ENCODE results near the gene FARP1.

The FARP1 gene

GRCh38 chr13:98504371-98504963, 361.6 kb downstream of the FARP1 start:
- H3K4me3 ChIP-seq (ENCODE audit: control insufficient read depth, low read depth, low read length) = no peak overlapping the region
- no peak for DNase-seq (ENCODE audit: low read depth)
- no peak for TF ChIP-seq CTCF (conservative IDR thresholded peaks at IDR 0.05; ENCODE audit: control insufficient read depth, insufficient read depth, low read depth, low read length)
